ENCODE data around the gene DIS3L2.

The DIS3L2 gene

DNA sequence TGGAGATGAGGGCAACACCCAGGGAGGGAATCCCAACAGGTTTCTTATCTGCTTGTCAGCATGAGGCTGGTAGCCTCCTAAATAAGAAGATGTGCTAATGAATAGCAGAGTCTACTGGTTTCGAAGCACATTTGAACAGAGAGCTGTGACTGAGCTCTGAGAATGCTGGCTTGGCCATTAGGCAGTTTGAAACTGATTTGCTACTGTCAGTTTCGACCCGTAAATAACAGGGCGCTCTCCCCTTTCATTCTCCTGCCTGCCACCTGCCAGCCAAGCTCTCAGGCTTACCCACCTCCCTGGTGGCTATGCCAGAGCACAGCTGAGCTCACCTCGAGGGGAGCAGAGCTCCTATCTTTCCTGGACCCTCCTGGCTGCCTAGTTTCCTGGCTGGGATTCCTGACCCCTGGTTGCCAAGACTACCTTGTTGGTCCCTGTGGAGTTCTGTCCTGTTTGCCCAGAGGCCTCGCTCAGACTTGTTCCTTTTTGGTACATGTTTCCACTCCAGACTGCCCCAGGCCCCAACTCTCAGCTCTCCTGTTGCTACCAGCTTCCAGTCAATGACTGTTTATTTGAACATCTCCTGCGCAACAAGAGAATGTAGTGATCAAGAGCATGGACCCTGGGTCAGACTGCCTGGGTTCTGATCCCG, 314.7 kb downstream of the DIS3L2 start:
- TF ChIP-seq, protein P1, sequence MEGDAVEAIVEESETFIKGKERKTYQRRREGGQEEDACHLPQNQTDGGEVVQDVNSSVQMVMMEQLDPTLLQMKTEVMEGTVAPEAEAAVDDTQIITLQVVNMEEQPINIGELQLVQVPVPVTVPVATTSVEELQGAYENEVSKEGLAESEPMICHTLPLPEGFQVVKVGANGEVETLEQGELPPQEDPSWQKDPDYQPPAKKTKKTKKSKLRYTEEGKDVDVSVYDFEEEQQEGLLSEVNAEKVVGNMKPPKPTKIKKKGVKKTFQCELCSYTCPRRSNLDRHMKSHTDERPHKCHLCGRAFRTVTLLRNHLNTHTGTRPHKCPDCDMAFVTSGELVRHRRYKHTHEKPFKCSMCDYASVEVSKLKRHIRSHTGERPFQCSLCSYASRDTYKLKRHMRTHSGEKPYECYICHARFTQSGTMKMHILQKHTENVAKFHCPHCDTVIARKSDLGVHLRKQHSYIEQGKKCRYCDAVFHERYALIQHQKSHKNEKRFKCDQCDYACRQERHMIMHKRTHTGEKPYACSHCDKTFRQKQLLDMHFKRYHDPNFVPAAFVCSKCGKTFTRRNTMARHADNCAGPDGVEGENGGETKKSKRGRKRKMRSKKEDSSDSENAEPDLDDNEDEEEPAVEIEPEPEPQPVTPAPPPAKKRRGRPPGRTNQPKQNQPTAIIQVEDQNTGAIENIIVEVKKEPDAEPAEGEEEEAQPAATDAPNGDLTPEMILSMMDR (IDR thresholded peaks at IDR 0.05): no peak

- TF ChIP-seq, protein P1 (IDR thresholded peaks at IDR 0.05): no peak
Observed at GRCh38 chr2:232276733-232277313, 315.3 kb downstream of the DIS3L2 start.

DNA sequence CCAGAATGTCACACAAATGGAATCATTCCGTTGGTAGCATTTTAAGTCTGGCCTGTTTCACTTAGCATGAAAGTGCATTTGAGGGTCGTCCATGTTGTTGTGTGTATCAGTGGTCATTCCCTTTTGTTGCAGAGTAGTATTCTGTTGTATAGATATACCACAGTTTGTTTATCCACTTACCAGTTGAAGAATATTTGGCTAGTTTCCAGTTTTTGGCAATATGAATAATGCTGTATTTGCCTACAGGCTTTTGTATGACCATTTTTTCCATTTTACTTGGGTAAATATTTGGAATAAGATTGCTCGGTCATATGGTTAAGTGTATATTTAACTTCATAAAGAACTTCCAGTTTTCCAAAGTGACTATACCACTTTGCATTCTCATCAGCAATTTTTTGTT, 317.0 kb downstream of the DIS3L2 start:
- TF ChIP-seq, protein P1 (IDR thresholded peaks at IDR 0.05): no peak

DNA sequence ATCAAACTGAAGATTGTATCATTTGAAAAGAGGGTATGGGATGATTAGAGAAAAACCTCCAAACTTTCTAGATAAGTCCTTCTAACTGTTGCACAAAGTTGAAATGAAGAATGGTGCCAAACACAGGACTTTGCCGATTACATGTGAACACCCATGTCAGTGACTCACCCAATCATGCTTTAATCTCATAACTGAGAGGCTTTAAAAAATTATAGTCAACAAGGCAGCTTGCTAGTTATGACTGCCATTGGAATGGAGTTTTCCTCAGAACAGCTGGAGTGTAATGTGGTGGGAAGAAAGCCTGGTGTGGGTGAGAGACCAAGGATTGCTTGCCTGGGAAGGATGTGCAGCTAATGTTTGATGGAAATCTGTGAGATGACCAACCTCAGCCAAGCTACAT, 318.8 kb downstream of the DIS3L2 start:
- TF ChIP-seq, protein P1 (IDR thresholded peaks at IDR 0.05): no peak

DNA sequence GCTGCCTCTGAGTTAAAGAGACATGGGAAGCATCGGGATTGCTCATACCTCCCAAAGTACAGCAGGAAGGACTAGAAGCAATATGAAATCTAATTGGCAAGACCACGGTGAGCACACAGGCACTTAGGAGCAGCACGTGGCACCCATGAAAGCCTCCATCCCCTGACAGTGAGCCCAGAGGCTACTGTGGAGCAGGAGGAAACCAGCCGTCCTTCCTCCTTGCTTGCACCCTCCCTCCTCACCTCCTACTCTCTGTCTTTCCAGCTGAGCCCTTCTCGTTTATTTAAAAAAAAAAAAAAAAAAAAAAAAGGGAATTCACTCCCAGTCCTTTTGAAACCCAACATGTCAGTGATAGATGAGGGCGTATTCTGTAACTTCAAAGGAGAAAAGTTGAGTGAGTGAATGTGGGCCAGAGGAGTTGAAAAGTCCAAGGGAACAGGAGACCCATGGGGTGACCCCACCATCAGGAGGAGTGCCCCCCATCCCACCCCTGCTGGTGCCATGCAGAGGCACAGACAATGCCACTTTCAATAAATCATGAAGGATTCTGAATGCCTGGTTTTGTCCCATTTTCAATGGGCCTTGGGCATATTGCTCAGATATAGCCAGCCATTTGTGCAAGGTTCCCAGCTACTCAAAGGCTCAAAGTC, 320.5 kb downstream of the DIS3L2 start:
- TF ChIP-seq, protein P1 (IDR thresholded peaks at IDR 0.05): no peak

DNA sequence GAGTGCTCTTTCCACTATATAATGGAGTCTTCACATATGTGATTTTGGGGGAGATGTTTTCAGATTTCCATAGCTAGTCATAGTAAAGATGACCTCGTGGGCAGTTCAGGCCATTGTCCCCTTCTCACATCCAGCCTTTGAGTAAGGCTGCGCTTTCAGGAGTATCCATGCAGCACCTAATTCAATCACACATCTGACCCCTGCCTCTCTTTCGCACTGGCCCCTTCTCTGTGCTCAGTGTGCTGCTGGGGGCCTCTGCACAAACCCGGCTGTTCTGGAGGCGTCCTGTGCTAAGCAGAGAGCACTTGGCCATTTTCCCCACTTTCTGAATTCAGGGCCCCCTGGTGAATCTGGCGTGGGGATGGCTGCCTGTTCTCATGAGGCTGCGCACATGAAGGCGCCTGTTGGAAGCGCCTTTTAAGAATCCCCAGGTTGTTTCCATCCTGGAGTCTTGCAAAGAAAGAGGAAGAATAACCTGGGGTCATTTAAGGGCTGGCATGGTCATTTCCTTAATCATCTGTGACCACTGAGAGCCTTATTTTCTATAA, 321.1 kb downstream of the DIS3L2 start:
- TF ChIP-seq, protein P1 (IDR thresholded peaks at IDR 0.05): no peak

GRCh38 chr2:232286001-232286868, 324.7 kb downstream of the DIS3L2 start:
- TF ChIP-seq, protein P1 (IDR thresholded peaks at IDR 0.05): no peak
